GM19240 (cell line): ENCODE data around the gene RAD23A.
"Not testable (repeated sequence)": the region's sequence is repeated elsewhere in the genome, so short reads cannot be mapped to it uniquely, and the experiment has no call there.

Source experiments
- DNase-seq: peaks from one replicate; pipeline ENCODE4 v3.0.0; 2011; ENCODE audit warnings: low spot score; ENCODE audit not compliant: insufficient read length

RAD23A gene

DNA sequence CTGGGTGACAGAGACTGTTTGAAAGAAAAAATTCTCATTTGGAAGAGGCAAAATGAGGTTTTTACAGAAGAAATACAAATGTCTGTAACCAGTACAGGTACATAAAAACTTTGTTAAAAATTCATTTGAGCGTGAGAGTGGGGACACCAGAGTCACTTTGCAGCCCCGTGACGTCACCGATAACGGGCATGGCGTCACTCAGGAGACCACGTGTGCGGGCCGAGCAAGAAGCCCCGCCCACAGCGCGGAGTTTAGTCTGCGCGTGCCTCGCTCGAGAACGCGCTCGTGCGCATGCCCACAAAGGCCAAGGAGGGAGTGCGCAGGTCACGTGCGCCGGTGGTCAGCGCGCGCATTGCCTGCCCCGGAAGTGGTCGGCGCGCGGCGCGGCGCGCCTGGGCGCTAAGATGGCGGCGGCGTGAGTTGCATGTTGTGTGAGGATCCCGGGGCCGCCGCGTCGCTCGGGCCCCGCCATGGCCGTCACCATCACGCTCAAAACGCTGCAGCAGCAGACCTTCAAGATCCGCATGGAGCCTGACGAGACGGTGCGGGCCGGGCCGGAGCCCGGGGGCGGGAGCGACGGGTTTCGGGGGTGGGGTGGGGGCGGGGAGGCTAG lies at the start of gene RAD23A:
RAD23A (plus strand) TSS at position 384 of the 613 bp plus-strand sequence; CDS start at position 471, 87 bp downstream.
- peak; percentile 74 for DNase-seq

DNA sequence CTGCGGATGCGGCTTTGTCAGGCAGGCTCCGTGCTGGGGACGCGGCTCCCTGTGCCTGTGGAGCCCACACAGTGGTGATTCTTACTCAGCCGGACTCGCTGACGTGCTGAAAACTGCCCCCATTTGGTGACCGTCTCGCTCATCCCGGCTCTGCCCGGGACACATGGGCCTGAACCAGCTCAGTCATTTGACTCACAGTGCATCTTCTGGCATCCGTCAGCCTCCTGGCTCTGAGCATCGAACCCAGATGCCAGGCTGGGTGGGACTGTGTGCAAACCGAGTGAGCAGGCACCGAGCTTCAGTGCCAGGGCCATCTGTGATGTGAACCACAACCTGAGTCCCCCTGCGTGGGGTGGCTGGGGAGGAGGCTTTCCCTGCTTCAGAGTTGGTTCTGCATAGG lies 49.2 kb upstream of the RAD23A start:
- no peak for DNase-seq

DNA sequence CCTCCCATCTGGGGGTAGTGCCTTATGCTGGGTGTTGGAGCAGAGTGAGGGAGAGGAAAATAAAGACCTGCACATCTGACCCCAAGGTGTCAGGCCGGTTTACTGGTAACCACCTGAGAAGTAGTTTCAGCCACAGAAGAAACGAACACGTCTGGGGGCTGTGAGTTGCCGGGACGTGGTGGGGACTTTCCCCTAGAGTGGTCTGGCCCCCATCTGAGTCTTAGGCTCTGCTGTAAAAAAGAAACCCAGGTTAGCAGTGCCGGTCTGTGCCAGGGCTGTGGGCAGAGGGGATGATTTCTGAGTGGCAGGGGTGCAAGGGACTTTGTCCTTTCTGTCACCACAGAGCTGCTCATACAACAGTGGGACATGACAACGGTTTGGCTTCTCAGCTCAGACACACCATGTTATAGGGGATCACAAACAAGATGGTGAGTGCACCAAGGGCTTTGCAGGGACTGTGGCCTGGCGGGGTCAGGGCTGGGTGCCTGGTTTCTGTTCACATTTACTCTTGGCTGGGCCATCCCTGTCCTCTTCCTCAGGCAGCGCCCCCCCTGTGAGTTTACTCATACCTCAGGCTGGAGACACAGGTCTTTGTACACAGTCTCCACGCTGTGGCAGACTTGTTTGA lies 45.7 kb upstream of the RAD23A start:
- peak; percentile 81 for DNase-seq

DNA sequence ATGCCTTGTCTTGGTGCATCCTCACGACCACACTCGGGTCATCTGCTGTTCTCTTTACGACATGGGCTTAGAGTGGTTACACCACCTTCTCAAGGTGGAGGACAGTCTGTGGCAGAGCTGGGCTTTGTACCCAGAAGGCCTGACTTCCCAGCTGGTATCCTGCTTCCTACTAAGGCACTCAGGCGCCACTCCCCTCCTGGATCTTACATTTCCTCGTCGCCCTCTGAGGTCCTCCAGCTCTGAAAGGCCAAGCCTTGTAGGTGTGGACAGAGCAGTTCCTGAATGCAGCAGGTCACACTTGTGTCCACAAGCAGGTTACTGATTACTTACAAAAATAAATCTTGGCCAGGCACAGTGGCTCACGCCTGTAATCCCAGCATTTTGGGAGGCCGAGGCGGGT lies 38.5 kb upstream of the RAD23A start:
- DNase-seq: no peak

DNA sequence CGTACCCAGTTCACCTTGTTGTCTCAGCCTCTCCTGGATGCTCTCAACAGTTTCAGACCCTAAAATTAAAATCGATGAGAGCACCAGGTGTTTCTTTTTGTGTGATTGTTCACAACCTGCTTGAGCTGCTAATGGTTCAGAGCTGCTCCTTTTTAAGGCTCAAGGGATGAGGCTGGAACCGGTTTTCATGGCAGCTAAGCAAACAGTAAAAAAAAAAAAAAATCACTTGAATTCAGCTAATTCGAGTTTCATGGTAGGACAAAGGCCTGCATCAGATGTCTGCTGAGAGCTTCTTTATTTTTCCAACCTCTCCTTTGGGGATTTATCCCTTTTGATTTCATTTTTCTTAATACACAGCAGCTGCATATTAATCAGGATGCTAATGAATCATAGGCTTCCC lies 33.1 kb upstream of the RAD23A start:
- no peak for DNase-seq

DNA sequence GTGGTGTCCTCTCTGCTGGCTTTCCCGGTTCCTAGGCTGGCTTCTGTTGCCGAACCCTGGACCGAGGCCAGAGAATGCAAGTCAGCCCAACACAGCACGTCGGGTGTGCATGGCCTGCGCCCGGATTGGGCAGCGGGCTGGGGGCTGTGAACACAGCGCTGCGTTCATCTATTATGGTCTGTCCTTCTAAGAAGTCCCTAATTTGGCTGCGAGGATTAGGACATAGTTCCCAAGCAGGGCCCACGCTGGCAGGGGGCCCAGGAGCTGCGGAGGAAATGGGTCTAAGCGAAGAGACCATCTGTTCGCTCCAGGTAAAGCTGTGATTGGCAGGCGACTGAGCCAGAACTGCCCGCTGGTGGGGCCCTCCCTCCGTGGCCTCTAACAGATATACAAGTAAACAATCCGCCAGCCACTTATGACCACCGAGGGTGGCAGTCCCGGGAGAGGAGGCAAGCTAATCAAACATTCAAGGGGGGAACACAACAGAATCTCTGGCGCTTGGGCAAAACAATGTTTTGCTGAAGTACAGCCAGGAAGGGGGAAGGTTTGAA lies 32.6 kb upstream of the RAD23A start:
- DNase-seq: no peak

DNA sequence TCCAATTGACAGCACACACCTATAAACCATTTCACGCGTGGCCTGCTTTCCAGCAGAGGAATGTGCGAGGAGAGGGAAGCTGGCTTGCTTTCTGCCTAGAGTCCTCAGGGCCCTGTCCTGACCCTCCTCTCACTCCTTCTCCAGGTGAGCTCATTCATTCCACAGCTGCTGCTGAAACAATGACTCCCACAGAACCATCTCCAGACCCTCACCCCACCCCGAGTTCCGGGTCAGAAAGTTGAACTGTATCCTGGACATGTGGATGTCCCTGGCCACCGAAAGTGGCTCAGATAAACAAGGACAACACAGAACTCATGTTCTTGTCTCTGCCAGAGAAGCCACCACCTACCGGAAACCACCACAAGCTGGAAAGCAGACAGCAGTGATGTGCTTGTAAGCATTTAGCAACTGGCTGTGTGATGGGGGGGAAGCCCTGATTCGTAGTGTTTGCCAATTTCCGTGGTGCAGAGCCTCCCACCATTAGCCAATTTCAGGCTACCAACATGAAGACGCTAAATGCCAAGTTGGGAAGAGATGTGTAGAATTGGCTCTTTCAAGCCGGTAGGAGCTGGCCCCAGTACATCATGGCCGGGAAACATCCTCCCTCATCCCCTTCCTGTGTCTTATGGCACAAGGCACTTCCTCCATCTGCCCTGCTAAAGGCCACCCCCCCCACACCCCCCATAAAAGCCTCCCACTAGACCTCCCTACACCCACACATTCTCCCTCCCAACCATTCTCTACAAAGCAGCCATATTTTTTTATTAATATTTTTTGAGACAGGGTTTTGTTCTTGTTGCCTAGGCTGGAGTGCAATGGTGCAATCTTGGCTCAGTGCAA lies 31.6 kb upstream of the RAD23A start:
- DNase-seq: no peak

DNA sequence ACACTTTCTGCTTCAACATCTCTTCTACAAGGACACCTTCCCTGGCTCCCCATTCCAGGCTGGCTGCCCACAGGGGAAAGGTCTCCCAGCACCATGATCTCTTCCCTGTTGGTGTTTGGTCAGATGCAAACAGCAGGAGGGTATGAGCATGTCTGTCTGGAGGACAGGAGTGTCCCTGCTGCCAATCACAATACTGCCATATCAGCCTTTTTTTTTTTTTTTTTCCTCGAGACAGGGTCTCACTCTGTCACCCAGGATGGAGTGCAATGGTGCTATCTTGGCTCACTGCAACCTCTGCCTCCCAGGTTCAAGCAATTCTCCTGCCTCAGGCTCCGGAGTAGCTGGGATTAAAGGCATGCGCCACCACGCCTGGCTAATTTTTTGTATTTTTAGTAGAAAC lies 29.8 kb upstream of the RAD23A start:
- not testable (repeated sequence) for DNase-seq

DNA sequence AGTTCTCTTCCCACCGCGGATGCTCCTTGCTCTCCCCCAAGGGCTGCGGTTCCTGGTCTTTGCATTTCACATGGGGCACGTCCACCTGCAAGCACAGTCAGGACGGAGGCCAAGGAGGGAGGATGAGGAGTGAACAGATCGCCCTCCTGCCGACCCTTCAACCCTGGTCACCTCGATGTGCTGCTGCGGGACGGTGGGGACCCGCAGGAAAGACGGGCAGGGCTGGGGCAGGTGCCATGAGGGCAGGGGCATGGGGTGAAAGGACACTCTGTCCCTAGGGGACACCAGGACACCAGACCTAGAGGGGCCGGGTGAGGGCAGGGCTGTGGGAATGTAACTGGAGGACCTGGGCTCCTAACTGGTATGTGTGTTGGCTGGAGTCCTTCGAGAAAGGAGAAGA lies 27.4 kb upstream of the RAD23A start:
- no peak for DNase-seq

DNA sequence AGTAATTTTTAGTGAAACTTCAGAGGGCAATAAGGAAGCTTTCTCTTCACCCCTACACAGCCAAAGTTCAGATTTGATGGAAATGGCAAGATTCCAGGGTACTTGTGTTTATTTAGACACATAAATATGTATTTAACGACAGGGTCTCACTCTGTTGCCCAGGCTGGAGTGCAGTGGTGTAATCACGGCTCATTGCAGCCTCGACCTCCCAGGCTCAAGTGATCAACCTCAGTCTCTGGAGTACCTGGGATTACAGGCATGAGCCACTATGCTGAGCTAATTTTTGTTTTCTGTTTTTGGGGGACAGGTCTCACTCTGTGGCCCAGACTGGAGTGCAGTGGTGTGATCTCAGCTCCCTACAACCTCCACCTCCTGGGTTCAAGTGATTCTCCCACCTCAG lies 24.6 kb upstream of the RAD23A start:
- no peak for DNase-seq

DNA sequence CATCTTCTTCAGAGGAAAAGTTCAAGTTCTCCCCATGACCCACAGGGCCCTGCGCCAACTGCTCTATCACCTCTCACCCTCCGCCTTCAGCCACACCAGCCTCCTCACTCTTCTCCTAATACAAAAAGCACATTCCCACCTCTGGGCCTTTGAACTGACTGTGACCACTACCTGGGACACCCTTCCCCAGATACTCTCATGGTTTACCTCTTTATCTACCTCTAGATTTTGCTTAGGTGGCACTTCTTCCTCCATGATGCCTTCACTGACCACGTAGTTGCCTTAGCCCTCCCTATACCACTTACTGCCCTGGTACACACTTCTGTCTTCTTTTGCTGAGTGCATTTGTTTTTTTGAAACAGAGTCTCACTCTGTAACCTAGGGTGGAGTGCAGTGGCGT lies 22.7 kb upstream of the RAD23A start:
- DNase-seq: no peak

DNA sequence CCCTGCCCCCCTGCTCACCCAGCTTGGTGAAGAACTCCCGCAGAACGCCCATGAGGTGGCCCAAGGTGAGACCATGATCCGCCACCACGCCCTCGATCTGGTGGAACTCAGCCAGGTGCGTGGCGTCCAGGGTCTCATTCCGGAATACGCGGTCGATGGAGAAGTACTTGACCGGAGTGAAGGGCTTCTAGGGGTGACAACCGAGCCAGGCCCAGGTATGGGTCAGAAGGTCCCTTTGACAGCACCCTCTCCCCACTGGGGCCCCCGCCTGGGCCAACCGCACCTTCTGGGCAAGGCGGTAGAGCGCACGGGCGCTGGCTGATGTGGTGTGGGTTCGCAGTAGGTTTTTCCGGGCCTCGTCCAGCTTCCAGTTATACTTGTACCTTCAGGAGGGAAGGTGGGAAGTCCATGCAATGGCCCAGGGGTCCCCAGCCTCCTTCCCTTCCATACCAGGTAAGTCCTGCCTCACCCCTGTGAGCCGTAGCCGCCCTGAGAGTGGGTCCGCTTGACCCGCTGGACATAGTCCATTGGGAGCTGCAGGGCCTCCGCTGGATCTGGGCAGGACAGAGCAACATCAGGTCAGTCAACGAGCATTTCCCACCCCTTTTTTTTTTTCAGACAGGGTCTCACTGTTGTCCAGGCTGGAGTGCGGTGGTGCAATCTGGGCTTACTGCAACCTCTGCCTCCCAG lies 20.9 kb upstream of the RAD23A start:
- no peak for DNase-seq

DNA sequence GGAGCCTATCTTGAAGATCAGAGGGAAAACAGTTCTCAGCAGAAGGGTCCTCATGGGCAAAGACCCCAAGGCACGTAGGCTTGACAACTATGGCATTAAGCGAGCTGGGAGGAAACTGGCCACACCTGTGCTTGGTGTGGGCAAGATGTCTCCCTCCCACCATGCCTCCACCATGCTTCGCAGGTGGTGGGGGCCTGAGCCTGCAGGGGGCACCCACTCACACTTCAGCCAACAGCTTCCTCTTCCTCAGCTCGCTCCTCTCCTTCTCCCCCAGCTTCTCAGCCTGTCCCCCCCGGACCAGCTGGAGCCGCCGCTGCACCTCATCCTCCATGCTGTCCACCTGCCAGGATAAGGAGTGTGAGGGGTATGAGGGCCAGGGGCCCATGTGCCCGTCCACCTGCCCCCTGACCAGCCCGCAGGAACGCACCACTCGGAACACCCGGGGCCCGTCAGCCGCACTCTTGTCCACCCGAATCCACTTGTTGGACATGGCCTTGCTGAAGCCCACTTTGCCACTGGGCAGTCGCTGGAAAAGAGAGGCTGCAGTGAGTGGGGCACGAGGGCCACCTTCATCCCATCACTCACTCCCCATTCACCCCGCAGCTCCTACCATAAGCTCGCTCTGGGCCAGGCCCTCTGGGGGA lies 15.5 kb upstream of the RAD23A start:
- no peak for DNase-seq

DNA sequence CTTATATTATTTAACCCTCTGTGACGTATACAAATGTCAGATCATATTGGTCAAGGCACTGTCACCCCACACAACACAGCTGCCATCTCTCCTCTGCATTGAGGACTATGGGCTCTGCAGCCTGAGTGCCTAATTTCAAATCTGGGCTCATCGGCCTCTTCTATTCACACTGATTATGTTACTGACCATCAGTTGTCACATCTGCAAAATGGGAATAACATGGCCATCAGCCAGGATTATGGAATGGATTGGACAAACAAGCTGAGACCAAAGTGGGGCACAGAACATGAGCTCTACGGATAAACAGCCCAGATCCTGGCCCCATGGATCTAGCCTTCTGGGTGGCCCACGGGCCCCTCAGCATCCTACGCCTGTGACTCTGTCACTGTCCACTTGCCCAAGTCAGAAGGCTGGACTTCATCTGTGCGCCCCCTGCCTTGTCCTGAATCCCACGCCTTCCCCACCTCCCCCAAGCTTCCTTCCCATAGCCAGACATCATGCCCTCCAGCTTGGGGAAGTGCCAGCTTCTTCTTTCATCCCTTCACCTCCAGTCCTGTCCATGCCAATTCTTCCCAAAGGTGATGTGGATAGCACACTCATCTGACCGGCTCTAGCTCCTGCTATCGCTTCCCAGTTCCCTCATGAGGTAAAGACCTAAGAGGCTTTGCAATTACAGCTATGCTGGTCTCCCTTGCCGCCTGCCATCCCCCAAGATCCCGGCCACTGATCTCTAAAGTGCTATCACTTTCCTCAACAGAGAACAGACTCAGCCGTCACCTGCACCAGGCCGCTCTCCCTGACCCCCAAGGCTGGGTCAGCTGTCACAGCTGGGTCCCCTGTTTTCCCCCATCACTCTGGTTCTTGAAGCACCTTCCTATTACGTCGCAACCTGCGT lies 13.0 kb upstream of the RAD23A start:
- no peak for DNase-seq

DNA sequence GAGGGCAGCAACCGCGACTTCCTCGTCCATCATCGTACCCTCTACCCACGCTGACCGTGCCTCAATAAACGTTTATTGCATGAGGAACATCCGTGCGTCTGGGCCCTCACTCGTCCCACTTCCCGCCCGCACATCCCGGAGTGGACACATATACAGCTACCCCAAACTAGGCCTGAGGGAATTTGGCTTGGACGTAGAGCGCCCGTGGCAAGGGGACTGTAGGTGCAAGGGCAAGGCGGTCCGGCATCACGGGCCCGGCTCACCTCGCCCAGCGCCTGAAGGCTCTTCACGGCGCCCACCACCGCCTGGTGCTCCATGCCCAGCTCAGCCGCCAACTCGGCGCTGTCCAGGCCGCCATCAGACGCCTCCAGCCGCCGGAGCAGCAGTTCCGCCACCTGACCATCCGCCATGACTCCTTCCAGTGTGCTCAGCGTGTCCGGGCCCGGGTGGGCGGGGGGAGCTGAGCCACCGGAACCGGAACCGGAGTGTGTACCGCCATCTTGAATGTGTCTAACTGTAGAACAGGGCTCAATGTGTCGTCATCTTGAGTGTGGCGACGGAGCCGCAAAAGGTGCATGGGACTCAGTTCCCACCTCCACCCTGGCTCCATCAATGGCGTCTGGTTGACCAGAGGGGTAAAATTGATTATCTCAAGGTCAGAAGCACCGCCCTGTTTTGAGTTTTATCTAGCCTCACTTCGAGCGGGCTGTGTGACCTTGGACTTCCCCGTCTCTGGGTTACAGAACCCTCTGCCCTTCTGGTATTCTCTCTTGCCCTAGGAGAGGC lies 12.2 kb upstream of the RAD23A start, which contains the start of gene FARSA:
FARSA (minus strand) TSS at position 425 of the 786 bp plus-strand sequence; CDS start at position 410, 15 bp downstream.
- peak; percentile 90 for DNase-seq

DNA sequence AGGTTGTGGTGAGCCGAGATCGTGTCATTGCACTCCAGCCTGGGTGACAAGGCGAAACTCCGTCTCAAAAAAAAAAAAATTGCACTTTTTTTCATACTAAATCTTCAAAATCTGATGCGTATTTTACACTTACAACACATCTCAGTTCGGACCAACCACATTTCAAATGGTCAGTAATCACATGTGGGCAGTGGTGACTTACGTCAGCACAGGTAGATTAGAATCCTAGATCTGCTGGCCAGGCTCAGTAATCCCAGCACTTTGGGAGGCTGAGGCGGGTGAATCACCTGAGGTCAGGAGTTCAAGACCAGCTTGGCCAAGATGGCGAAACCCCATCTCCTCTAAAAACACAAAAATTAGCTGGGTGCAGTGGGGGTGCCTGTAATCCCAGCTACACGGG lies 10.6 kb upstream of the RAD23A start:
- no peak for DNase-seq

DNA sequence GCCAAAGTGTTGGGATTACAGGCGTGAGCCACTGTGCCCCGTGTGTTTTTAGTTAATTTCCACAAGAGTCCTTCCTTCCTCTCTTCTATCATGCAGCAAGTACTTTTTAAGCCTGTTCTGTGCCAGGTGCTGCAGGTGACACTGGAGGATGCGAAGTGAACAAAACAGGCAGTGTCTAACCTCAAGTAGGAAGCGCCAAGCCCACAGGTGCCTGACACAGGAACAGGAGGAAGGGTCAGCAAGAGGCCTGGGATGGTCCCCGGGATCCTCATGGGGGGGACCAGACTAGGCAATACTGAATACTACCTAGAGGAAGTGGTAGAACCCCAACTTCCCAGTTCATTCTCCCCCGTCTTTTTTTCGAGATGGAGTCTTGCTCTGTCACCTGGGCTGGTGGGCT lies 9.1 kb upstream of the RAD23A start:
- DNase-seq: no peak

DNA sequence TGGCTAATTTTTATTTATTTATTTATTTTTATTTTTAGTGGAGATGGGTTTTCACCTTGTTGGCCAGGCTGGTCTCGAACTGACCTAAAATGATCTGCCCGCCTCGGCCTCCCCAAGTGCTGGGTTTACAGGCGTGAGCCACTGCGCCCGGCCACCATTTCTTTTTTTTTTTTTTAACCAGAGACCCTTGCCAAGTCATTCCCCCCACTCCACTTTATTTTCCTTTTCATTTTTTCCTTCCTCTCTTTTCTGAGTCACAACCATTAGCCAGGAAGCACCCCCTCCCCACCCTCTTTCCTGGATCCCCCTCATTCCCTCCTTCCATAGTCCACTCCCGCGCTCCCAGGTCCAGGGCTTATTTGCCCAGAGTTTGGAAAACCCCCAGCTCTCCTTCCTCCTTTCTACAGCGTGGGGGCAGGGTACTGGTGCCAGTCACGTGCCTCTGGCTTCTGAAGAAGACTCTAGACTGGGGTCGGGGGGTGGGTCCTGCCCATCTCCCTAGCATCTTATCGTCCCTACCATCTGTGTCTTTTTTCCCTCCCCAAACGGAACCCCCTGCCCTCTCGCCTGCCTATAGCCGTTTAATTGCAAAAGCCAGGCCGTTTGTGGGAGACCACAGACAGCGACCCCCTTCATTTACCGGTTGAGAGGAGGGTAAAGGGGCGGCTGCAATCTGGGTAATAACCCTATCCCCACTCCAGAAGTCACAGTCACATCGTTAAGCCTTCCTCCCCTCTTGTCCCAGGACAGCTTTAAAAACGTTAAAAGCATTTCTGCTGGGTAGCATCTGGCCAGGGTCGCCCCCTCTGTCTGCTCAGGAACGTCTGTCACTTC lies 8.4 kb upstream of the RAD23A start:
- DNase-seq: no peak
